Spleen (tissue), 7 donors: Measurements from ENCODE around the gene CTDP1.

Experiments
- POLR2A ChIP-seq, 3 donors: fragments of 450-650 bp; IDR thresholded peaks; one replicate each; pipeline ENCODE4 v1.5.1; 2017; ENCODE audit warnings: antibody characterized with exemption in 3 of 3, mild to moderate bottlenecking in 1 of 3
- POLR2AphosphoS5 ChIP-seq, 3 donors: sonication (generic); formaldehyde crosslinking; IDR thresholded peaks; one replicate each; pipeline ENCODE4 v1.5.1; 2017; ENCODE audit warnings: antibody characterized with exemption in 3 of 3
- TF ChIP-seq, protein P1 (sequence below), 11 experiments: fragments of 200-600 bp in 7 of 11; fragments of 450-650 bp in 4 of 11; sonication (generic) in 4 of 11; IDR thresholded peaks in 8 of 11; conservative IDR thresholded peaks in 3 of 11; 1 replicate in 7 of 11; 2 replicates in 4 of 11; pipeline versions ENCODE4 v1.4.0 to v1.8.0; 2016 to 2021; ENCODE audit warnings: antibody characterized with exemption in 11 of 11, inconsistent platforms in 4 of 11, mild to moderate bottlenecking in 1 of 11
- donor health status: DM: no; HTN: no; CAD: no; lungs with moderate emphysema.
- donor health status: DM: no; HTN: no; CAD: no.
- donor health status: DM: no; HTN: no; CAD: no.

DNA sequence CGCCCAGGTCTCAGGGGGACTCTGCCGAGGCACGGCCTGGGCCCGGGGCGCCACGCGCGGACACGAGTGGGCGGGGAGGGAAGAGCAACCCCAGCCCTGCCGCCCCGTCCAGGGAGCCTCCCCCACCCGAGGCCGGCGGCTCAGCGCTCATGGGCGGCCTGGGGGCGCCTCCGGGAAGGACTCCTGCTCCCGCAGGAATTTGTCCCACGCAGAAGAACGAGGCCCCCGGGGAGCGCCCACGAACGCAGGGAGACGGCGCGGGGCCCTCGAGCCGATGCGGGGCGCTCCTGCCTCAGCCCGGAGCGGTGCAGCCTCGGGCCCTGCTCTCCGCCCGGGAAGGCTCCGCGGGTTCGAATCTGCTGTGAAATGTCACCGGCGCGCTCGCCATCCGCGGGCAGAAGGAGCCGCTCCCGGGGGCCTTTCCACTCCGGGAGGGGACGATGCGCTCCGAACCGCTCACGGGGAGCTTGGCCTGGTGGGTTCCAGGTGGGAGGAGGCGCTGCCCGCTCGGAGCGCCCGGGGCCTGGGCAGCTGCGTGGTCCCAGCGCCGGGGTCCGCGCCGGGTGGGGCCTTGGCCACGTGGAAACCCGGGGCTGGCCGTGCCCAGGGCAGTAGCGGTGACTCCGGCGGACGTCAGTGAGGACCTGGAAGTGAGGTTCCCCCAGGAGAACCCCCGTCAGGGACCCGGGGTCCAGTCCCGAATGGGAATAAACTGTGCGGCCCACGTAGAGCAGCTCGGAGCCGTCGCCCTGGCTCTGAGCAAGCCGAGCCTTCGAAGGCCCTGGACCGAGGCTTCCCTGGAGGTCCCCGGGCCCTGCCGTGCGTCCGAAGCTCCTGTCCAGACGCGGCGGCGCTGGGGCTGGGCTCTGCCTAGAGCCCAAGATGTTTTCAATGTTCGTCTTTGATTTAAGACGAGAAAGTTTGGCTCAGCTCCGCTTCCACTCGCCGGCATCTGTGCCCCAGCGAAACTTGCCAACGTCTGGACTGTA is 41.4 kb upstream of the CTDP1 start:
- TF ChIP-seq, protein P1, sequence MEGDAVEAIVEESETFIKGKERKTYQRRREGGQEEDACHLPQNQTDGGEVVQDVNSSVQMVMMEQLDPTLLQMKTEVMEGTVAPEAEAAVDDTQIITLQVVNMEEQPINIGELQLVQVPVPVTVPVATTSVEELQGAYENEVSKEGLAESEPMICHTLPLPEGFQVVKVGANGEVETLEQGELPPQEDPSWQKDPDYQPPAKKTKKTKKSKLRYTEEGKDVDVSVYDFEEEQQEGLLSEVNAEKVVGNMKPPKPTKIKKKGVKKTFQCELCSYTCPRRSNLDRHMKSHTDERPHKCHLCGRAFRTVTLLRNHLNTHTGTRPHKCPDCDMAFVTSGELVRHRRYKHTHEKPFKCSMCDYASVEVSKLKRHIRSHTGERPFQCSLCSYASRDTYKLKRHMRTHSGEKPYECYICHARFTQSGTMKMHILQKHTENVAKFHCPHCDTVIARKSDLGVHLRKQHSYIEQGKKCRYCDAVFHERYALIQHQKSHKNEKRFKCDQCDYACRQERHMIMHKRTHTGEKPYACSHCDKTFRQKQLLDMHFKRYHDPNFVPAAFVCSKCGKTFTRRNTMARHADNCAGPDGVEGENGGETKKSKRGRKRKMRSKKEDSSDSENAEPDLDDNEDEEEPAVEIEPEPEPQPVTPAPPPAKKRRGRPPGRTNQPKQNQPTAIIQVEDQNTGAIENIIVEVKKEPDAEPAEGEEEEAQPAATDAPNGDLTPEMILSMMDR (IDR thresholded peaks at IDR 0.05 in 8 of 11, conservative IDR thresholded peaks at IDR 0.05 in 3 of 11): no peak
- TF ChIP-seq POLR2A (IDR thresholded peaks at IDR 0.05) (no peak), POLR2AphosphoS5 (IDR thresholded peaks at IDR 0.05) (no peak)
